Measurements from ENCODE around the gene BIN1. TPM values are rescaled to one million over a fixed set of nuclear protein-coding genes. Genes with fewer than 3 reads are reported as not detected.

Gene BIN1, protein sequence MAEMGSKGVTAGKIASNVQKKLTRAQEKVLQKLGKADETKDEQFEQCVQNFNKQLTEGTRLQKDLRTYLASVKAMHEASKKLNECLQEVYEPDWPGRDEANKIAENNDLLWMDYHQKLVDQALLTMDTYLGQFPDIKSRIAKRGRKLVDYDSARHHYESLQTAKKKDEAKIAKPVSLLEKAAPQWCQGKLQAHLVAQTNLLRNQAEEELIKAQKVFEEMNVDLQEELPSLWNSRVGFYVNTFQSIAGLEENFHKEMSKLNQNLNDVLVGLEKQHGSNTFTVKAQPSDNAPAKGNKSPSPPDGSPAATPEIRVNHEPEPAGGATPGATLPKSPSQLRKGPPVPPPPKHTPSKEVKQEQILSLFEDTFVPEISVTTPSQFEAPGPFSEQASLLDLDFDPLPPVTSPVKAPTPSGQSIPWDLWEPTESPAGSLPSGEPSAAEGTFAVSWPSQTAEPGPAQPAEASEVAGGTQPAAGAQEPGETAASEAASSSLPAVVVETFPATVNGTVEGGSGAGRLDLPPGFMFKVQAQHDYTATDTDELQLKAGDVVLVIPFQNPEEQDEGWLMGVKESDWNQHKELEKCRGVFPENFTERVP
- total RNA-seq (2021; ENCODE audit: unreplicated experiment), result 31.8 TPM
- 39.0 and 41.5 TPM in 2 replicates for polyA plus RNA-seq (2012)
- Bru-seq, nascent RNA, result percentile 46 among the genes with signal in this experiment
- BruChase-seq, experiment 1, labeled RNA remaining after a 6-hour chase, result percentile 52 among the genes with signal in this experiment
- BruChase-seq, experiment 2, labeled RNA remaining after a 2-hour chase, result percentile 51 among the genes with signal in this experiment
- long read RNA-seq, transcript BIN1-204 (13 exons, 2,074 nt), result minor isoform, 8 of 73 reads
- long read RNA-seq, transcript BIN1-211 (14 exons, 2,143 nt), result major isoform, 18 of 73 reads
- long read RNA-seq, transcript BIN1-209 (15 exons, 2,293 nt), result minor isoform, 16 of 73 reads
- long read RNA-seq, partial matches to known transcripts, result 11 of 73 reads
- long read RNA-seq, other reads (novel, unspliced or antisense), result 20 of 73 reads

DNA sequence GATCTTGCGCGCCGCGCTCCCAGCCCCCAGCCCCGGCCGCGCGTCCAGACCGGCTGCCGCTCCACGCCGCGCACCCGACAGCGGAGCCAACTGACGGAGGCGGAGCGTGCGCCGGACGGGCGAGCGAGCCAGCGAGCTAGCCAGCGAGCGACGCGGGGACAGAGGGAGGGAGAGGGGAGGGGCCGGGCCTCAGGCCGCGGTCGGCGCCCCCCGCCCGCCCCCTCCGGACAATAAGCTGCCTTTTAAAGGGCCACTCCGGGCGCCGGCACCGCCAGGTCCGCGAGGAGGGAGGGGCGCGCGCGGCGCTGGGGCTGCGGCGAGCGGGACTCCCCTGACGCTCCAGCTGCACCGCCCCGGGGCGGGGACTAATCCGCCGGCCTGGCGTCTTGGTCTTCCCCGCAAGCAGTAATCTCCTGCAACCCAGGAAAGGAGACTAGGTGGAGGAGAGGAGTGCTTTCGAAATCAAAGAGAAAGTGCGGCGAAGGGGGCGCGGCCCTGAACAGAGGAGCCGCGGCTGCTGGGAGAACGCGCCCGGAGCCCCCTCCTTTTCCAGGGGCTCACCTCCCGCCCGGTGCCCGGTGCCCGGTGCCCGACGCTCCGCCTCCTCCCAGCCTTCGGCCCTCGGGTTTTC lies at the start of gene BIN1:
Gene BIN1, minus strand, starts transcription at position 164 of the 631 bp plus-strand sequence. CDS start 211 bp downstream, outside the sequence.
- Histone ChIP-seq H2AFZ (ENCODE audit: low read depth, low read length, poor library complexity, severe bottlenecking) (peak within 1 kb of the TSS; percentile 87), H3K9me2 (ENCODE audit: insufficient read depth) (no peaks in the 10 kb centered on the region), H3K9me3 (ENCODE audit: control insufficient read depth in 1 of 2, insufficient read depth in 1 of 2, low read depth in 1 of 2, low read length in 2 of 2) (no peaks in the 10 kb centered on the region), H3K36me3 (ENCODE audit: control insufficient read depth in 1 of 2, insufficient read depth in 2 of 2, low read length in 2 of 2) (no peaks in the 10 kb centered on the region), H3K4me1 (ENCODE audit: control insufficient read depth in 1 of 2, insufficient read depth in 2 of 2, low read length in 2 of 2) (peaks cover 6 to 23% of the 10 kb centered on the region in 2 experiments), H3K9ac (ENCODE audit: low read length) (peak within 1 kb of the TSS; percentile 76), H3K4me2 (ENCODE audit: low read length) (peak within 1 kb of the TSS; percentile 94), H3K27me3 (ENCODE audit: insufficient read depth, low read length) (no peaks in the 10 kb centered on the region), H3K27ac (ENCODE audit: low read depth, low read length) (peak within 1 kb of the TSS; percentile 56), H3K79me2 (ENCODE audit: insufficient read depth, low read length) (peaks cover 30% of the 10 kb centered on the region; the same call in 1 of the 2 replicates), H3K4me3 (replicated peaks in 1 of 2; ENCODE audit: low read depth in 1 of 2, low read length in 2 of 2) (peak within 1 kb of the TSS; percentile 75 to 78), H4K20me1 (ENCODE audit: insufficient read depth) (no peaks in the 10 kb centered on the region)
- POLR2A ChIA-PET, result interaction anchor here (0.5 to 1.1 kb wide), 4 partner anchors 42 to 187 kb away, joined by 3 read pairs; no protein-coding TSS in a partner anchor
- no peak for TF ChIP-seq POLR2A (IDR thresholded peaks at IDR 0.05; ENCODE audit: borderline replicate concordance, extremely low read depth, insufficient read depth, insufficient read length)
- TF ChIP-seq SRF (IDR thresholded peaks at IDR 0.05; ENCODE audit: low read depth), result no peak
- peak; percentile 5; the same call in 1 of the 2 replicates for TF ChIP-seq SP1 (IDR thresholded peaks at IDR 0.05; ENCODE audit: low read depth)
- TF ChIP-seq CEBPB (IDR thresholded peaks at IDR 0.05; ENCODE audit: low read depth), result no peak
- peak; percentile 68 for TF ChIP-seq MAX (IDR thresholded peaks at IDR 0.05)
- TF ChIP-seq TCF7L2 (IDR thresholded peaks at IDR 0.05; ENCODE audit: borderline replicate concordance, extremely low read depth, insufficient read depth, insufficient read length), result peak; percentile 78
- TF ChIP-seq SIN3A (IDR thresholded peaks at IDR 0.05; ENCODE audit: low read depth), result peak; percentile 72
- no peak for TF ChIP-seq ZNF274 (IDR thresholded peaks at IDR 0.05; ENCODE audit: low read depth, low read length)
- no peak; the same call in 1 of the 2 replicates for TF ChIP-seq FOSL1 (IDR thresholded peaks at IDR 0.05; ENCODE audit: low read depth)
- peak; percentile 52 for TF ChIP-seq POLR2AphosphoS5 (IDR thresholded peaks at IDR 0.05; ENCODE audit: low read depth, low read length)
- RAD21 ChIA-PET (ENCODE audit: low non-redundant PET in 1 of 2, low total read pairs in 2 of 2, uncharacterized antibody in 2 of 2, unreplicated experiment in 2 of 2), result interaction anchor here in 1 of 2 experiments (1.7 kb wide), 1 partner anchor 39 kb away, joined by 5 read pairs; no protein-coding TSS in a partner anchor
- CTCF ChIA-PET, result interaction anchor here (0.9 to 1.1 kb wide), 2 partner anchors 11 to 90 kb away, joined by 3 read pairs; no protein-coding TSS in a partner anchor
- intact Hi-C loops (cut with micrococcal nuclease), result loop anchor here (2.0 kb wide), 1 partner anchor 38 kb away; no protein-coding TSS in a partner anchor
- ATAC-seq (peak; percentile 88), DNase-seq (ENCODE audit: low read depth, low spot score) (peak; percentile 65)
- no TSS peak for BruUV-seq (replicated peaks)
